Prostate gland (tissue), 2 donors: ENCODE data around the gene FAM114A1.

Experiments used
- CTCF ChIP-seq, 4 experiments: fragments of 200-600 bp in 2 of 4; fragments of 450-650 bp in 2 of 4; sonication (generic) in 2 of 4; IDR thresholded peaks; 1 replicate in 3 of 4; 2 replicates in 1 of 4; pipeline ENCODE4 v1.5.1; 2016 to 2019; ENCODE audit warnings: antibody characterized with exemption in 4 of 4, mild to moderate bottlenecking in 2 of 4, moderate library complexity in 2 of 4
- POLR2A ChIP-seq: fragments of 450-650 bp; IDR thresholded peaks from one replicate; pipeline ENCODE4 v1.6.1; 2016; ENCODE audit warnings: antibody characterized with exemption, mild to moderate bottlenecking
- POLR2AphosphoS5 ChIP-seq: sonication (generic); formaldehyde crosslinking; IDR thresholded peaks from one replicate; pipeline ENCODE4 v1.6.1; 2017; ENCODE audit warnings: antibody characterized with exemption

- TF ChIP-seq CTCF (IDR thresholded peaks at IDR 0.05) (no peak), POLR2A (no peak), POLR2AphosphoS5 (no peak)
Observed at GRCh38 chr4:38904090-38904666, 36.6 kb downstream of the FAM114A1 start.
